Suprapubic skin (tissue), 4 donors: ENCODE measurements around the gene ACSL3. TPM values are rescaled to one million over a fixed set of nuclear protein-coding genes. Genes with fewer than 3 reads are reported as not detected.
A peak's percentile ranks its signal among the peaks of the same experiment; 100 is the strongest.

Experiments used
- DNase-seq, 2 donors: peaks; one replicate each; pipeline ENCODE4 v3.0.0-alpha.2; 2019; ENCODE audit warnings: low spot score in 2 of 2
- H3K27ac ChIP-seq: fragments of 200-600 bp; sonication (generic); one replicate; pipeline ENCODE4 v1.5.1; 2019
- H3K27me3 ChIP-seq: fragments of 200-600 bp; sonication (generic); one replicate; pipeline ENCODE4 v1.5.1; 2019
- H3K36me3 ChIP-seq: fragments of 200-600 bp; sonication (generic); one replicate; pipeline ENCODE4 v1.5.1; 2019
- H3K4me1 ChIP-seq: fragments of 200-600 bp; sonication (generic); one replicate; pipeline ENCODE4 v1.5.1; 2019
- H3K4me3 ChIP-seq: fragments of 200-600 bp; sonication (generic); one replicate; pipeline ENCODE4 v1.5.1; 2019; ENCODE audit warnings: mild to moderate bottlenecking
- H3K9me3 ChIP-seq: fragments of 200-600 bp; sonication (generic); one replicate; pipeline ENCODE4 v1.5.1; 2019
- EP300 ChIP-seq: sonication (generic); formaldehyde crosslinking; IDR thresholded peaks from one replicate; pipeline ENCODE4 v1.6.1; 2017; ENCODE audit warnings: antibody characterized with exemption
- POLR2A ChIP-seq, 2 donors: fragments of 450-650 bp; IDR thresholded peaks; one replicate each; pipeline ENCODE4 v1.6.1; 2017; ENCODE audit warnings: antibody characterized with exemption in 2 of 2, mild to moderate bottlenecking in 2 of 2, moderate library complexity in 2 of 2
- POLR2AphosphoS5 ChIP-seq, 3 donors: sonication (generic); formaldehyde crosslinking; IDR thresholded peaks; one replicate each; pipeline ENCODE4 v1.6.1; 2017; ENCODE audit warnings: antibody characterized with exemption in 3 of 3
- WGBS: methylation state at CpG from one replicate; pipeline ENCODE4 v1.1.5; 2018; 5-methylcytosine and 5-hydroxymethylcytosine counted together
- total RNA-seq, 4 donors: library from RNA; depleted of rRNA; stranded (reverse); fragments of >200 nt; gene quantifications; one replicate each; pipeline ENCODE4 v1.1.0, GENCODE V29; 2016
- TF ChIP-seq, protein P1 (sequence below), 2 donors: fragments of 200-600 bp in 1 of 2; fragments of 450-650 bp in 1 of 2; sonication (generic) in 1 of 2; IDR thresholded peaks; one replicate each; pipeline ENCODE4 v1.5.1; 2016 to 2019; ENCODE audit warnings: antibody characterized with exemption in 2 of 2, mild to moderate bottlenecking in 1 of 2, moderate library complexity in 1 of 2

Gene ACSL3
- total RNA-seq, 4 donors from 2014 or later = 46.6 to 154 (median 60.2) TPM

- no peaks in the 10 kb centered on the region for H3K9me3 ChIP-seq
- no peaks in the 10 kb centered on the region for H3K36me3 ChIP-seq
- no peak overlapping the region for H3K4me3 ChIP-seq
- H3K27me3 ChIP-seq = no peaks in the 10 kb centered on the region
- H3K27ac ChIP-seq = no peak overlapping the region
- TF ChIP-seq EP300 (no peak), POLR2A (IDR thresholded peaks at IDR 0.05) (no peak), POLR2AphosphoS5 (IDR thresholded peaks at IDR 0.05) (no peak)
- TF ChIP-seq, protein P1, sequence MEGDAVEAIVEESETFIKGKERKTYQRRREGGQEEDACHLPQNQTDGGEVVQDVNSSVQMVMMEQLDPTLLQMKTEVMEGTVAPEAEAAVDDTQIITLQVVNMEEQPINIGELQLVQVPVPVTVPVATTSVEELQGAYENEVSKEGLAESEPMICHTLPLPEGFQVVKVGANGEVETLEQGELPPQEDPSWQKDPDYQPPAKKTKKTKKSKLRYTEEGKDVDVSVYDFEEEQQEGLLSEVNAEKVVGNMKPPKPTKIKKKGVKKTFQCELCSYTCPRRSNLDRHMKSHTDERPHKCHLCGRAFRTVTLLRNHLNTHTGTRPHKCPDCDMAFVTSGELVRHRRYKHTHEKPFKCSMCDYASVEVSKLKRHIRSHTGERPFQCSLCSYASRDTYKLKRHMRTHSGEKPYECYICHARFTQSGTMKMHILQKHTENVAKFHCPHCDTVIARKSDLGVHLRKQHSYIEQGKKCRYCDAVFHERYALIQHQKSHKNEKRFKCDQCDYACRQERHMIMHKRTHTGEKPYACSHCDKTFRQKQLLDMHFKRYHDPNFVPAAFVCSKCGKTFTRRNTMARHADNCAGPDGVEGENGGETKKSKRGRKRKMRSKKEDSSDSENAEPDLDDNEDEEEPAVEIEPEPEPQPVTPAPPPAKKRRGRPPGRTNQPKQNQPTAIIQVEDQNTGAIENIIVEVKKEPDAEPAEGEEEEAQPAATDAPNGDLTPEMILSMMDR (IDR thresholded peaks at IDR 0.05) = no peak
- H3K4me1 ChIP-seq = peaks cover 7% of the 10 kb centered on the region
- DNase-seq = no peak
- 96% methylated on average over 11 of the region's 11 CpGs for WGBS
Observed at GRCh38 chr2:222854773-222855700, 5.8 kb upstream of the ACSL3 start.

GRCh38 chr2:222859786-222860612, 837 bp upstream of the ACSL3 start:
- H3K9me3 ChIP-seq = no peaks in the 10 kb centered on the region
- no peaks in the 10 kb centered on the region for H3K36me3 ChIP-seq
- WGBS = 15% methylated on average over 10 of the region's 10 CpGs
- H3K4me1 ChIP-seq = peaks cover 37% of the 10 kb centered on the region
- peak overlapping the region; percentile 95 for H3K27ac ChIP-seq
- DNase-seq = peak in 1 of 2 donors; percentile 79
- peak overlapping the region; percentile 99 for H3K4me3 ChIP-seq
- H3K27me3 ChIP-seq = no peaks in the 10 kb centered on the region
- TF ChIP-seq EP300 (no peak), POLR2AphosphoS5 (IDR thresholded peaks at IDR 0.05) (peak in 2 of 3 donors; percentile 33 to 62)
- TF ChIP-seq, protein P1 (IDR thresholded peaks at IDR 0.05) = no peak

- DNase-seq = peak in 1 of 2 donors; percentile 74
- Histone ChIP-seq H3K27me3 (no peaks in the 10 kb centered on the region), H3K36me3 (no peaks in the 10 kb centered on the region), H3K4me3 (peak overlapping the region; percentile 99), H3K9me3 (no peaks in the 10 kb centered on the region), H3K27ac (peak overlapping the region; percentile 95), H3K4me1 (peaks cover 39% of the 10 kb centered on the region)
- under 1% methylated on average over 12 of the region's 42 CpGs for WGBS
- TF ChIP-seq, protein P1 (IDR thresholded peaks at IDR 0.05) = no peak
- no peak for TF ChIP-seq EP300
- TF ChIP-seq POLR2A (IDR thresholded peaks at IDR 0.05) = no peak
- no peak for TF ChIP-seq POLR2AphosphoS5 (IDR thresholded peaks at IDR 0.05)
Observed at GRCh38 chr2:222861411-222862105, 722 bp downstream of the ACSL3 start.

- DNase-seq = no peak
- H3K4me3 ChIP-seq = peak overlapping the region; percentile 99
- 25% methylated on average over 7 of the region's 7 CpGs for WGBS
- no peaks in the 10 kb centered on the region for H3K36me3 ChIP-seq
- TF ChIP-seq, protein P1 (IDR thresholded peaks at IDR 0.05) = no peak
- TF ChIP-seq POLR2A (IDR thresholded peaks at IDR 0.05) (no peak), EP300 (no peak), POLR2AphosphoS5 (IDR thresholded peaks at IDR 0.05) (no peak)
- H3K27ac ChIP-seq = peak overlapping the region; percentile 95
- H3K4me1 ChIP-seq = peaks cover 39% of the 10 kb centered on the region
- H3K27me3 ChIP-seq = no peaks in the 10 kb centered on the region
- H3K9me3 ChIP-seq = no peaks in the 10 kb centered on the region
Observed at GRCh38 chr2:222862106-222862908, 1.5 kb downstream of the ACSL3 start.
